GM18951 (cell line): ENCODE data around the gene RSF1.

Experiments
- POLR2A ChIP-seq: IDR thresholded peaks from 4 replicates; pipeline ENCODE4 v1.6.1; 2011; ENCODE audit warnings: mild to moderate bottlenecking; ENCODE audit not compliant: insufficient read length, insufficient read depth; ENCODE audit errors: extremely low read depth
- in situ Hi-C: fragments of 300-500 bp; cut with MboI; formaldehyde crosslinking; loops from one replicate; pipeline ENCODE4 v1.12.0; 2022; ENCODE audit warnings: low sequenced_read_pairs, mixed read lengths, inconsistent platforms; ENCODE audit not compliant: unreplicated experiment

RSF1 gene

DNA sequence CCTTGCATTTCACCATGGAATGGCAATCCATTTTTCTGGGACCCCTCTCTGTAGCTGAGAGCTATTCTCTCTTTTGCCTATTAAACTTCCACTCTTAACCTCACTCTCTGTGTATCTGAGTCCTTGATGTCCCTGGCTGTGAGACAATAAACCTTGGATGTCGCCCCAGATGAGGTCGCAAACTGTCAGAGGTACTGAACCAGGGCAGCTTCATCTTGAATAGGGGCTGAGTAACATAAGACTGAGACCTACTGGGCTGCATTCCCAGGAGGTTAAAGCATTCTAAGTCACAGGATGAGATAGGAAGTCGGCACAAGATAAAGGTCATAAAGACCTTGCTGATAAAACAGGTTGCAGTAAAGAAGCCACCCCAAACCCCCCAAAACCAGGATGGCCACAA, 68.0 kb downstream of the RSF1 start:
- in situ Hi-C loops, result no loop called here
- TF ChIP-seq POLR2A, result no peak

DNA sequence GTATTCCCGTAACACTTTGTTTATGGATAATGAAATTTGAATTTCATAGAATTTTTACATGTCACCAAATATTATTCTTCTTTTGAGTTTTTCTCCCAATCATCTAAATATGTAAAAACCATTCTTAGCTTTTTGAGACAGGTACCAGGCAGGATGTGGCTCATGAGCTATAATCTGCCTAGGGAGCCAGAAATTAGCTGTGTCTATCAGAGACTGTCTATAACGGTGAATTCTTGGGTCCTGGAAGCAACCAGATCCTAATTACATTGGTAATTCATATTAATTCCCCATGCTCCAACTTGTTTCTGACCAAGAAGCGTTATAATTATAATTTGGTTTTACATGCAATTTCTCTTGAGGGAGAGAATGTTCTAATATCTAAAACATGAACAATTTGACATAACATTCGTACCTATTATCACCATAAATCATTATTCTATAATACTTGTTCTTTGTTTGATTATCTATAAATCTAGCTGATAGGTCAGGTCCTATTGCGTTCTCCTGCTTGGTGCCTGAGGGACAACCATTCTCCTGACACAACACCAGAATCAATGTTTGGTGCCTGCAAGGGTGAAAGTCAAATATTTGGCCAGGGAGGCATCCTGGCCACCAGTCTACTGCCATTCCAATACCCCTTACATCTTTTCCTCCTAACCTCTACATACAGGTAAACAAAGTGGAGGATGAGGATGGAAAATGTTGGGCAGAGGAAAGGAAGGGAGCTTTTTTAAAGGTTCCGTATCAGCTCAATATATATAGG, 69.9 kb downstream of the RSF1 start:
- in situ Hi-C loops, result no loop called here

DNA sequence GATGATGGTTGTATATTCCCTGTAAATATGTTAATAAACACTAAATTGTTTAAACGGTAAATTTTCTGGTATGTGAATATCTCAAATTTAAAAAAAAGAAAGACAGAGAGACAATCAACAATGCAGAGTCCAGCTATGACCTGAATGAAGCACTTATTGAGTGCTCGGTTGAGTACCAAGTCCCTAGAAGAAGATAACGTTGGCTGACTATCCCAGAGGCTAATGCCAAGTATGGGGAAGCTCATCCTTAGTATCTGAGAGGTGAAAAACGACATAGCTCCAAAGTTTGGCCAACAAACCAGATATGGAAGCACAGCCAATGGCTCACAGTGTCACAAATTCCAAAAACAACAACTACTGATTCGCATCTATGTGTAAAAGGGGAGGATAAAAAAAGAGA, 71.3 kb downstream of the RSF1 start:
- in situ Hi-C loops, result no loop called here
- no peak for TF ChIP-seq POLR2A

More for the DNA sequence above, 69.9 kb downstream of the RSF1 start:
- TF ChIP-seq POLR2A, result no peak

GRCh38 chr11:77748266-77748665, 72.3 kb downstream of the RSF1 start:
- no peak for TF ChIP-seq POLR2A
- in situ Hi-C loops, result no loop called here

DNA sequence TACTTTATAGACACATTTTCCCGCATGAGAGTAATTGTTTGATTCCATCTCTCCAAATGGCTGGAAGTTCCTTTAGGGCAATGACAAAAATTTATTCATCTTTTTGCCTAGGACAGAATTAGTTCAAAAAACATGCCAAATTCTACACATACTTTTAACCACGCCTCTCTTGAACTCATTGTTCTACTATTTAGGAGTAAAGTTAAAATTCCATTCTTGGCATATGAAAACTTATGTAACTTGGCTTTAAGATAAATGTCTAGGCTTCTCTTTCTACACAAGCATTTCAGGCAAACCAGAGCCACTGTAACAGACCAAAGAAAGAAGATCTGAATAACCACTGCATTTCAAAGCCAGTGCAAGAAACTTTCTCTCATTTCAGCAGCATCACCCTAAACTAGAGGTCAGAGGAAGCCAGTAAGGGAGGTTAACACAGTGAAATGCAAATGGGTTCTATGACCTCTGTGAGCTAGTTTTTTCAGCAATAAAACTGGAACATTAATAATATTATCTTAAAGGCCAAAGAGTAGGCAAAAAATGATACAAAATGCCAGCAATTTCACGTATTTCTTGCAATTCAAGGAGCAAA, 73.0 kb downstream of the RSF1 start:
- no peak for TF ChIP-seq POLR2A
- in situ Hi-C loops, result no loop called here

DNA sequence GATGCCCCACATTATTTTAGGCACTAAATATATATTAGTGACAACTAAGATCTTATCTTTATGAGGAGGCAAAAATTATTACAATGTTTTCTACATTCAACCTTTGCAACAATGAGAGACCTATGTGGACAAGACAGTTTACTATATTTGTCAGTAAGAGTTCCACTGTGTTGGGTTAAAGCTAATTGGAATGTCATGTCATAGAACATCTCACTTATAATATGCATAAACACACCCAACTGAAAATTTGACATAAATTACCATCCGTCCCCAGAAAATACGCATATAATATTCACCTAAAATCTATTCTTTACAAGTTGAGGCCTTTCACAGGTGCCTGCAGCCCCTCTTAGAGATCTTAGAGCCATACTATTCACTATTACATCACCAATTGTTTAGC, 84.0 kb downstream of the RSF1 start:
- no peak for TF ChIP-seq POLR2A

GRCh38 chr11:77734890-77735289, 85.6 kb downstream of the RSF1 start:
- in situ Hi-C loops, result no loop called here
- TF ChIP-seq POLR2A, result no peak

More for the DNA sequence above, 84.0 kb downstream of the RSF1 start:
- in situ Hi-C loops, result no loop called here

DNA sequence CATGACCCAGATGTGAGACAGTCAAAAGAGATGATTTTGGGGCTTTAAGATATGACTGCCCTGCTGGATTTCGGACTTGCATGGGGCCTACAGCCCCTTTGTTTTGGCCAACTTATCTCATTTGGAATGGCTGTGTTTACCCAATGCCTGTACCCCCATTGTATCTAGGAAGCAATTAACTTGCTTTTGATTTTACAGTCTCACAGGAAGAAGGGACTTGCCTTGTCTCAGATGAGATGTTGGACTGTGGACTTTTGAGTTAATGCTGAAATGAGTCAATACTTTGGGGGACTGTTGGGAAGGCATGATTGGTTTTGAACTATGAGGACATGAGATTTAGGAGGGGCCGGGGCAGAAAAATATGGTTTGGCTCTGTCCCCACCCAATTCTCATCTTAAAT, 88.4 kb downstream of the RSF1 start:
- TF ChIP-seq POLR2A, result no peak
- in situ Hi-C loops, result no loop called here

DNA sequence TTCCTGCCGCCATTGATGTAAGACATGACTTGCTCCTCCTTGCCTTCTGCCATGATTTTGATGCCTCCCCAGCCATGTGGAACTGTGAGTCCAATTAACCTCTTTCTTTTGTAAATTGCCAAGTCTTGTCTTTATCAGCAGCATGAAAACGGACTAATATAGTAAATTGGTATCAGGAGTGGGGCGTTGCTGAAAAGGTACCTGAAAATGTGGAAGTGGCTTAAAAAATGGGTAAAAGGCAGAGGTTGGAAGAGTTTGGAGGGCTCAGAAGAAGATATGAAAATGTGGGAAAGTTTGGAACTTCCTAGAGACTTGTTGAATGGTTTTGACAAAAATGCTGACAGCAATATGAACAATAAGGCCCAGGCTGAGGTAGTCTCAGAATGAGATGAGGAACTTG, 89.7 kb downstream of the RSF1 start:
- TF ChIP-seq POLR2A, result no peak
- in situ Hi-C loops, result no loop called here

DNA sequence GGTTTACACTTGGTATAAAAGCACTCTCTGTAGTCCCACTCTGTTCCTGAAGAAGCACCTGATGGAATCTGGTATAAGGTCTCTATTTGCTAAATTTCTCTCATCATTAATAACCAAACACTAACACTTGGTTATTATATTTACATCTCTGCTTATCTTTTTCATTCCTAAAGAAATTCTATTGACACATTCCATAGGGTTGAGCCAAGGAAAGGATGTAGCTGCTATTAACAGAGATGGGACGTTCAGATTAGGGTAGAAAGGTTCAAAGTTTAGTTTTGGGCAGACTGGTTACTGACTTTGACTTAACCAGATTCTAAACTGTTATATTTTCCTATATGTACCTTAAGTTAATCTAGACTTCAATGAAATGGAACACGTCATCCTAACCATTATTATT, 91.5 kb downstream of the RSF1 start:
- in situ Hi-C loops, result no loop called here
- no peak for TF ChIP-seq POLR2A

DNA sequence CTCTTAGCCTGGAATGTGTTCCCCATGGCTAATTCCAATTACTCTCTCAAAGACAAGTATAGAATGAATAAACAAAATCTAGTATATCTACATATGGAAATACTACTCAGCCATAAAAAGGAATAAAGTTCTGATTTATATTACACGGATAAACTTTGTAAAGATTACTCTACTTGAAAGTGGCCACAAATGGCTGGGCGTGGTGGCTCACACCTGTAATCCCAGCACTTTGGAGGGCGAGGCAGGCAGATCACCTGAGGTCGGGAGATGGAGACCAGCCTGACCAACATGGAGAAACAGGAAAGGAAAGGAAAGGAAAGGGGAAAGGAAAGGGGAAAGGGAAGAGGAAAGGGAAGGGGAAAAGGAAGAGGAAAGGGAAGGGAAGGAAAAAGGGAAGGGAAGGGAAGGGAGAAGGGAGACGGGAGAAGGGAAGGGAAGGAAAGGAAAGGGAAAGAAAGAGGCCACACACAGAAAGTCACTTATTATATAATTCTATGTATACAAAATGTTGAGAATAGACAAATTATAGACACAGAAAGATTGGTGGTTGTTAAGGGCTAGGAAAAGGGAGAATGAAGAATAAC, 92.2 kb downstream of the RSF1 start:
- no peak for TF ChIP-seq POLR2A

DNA sequence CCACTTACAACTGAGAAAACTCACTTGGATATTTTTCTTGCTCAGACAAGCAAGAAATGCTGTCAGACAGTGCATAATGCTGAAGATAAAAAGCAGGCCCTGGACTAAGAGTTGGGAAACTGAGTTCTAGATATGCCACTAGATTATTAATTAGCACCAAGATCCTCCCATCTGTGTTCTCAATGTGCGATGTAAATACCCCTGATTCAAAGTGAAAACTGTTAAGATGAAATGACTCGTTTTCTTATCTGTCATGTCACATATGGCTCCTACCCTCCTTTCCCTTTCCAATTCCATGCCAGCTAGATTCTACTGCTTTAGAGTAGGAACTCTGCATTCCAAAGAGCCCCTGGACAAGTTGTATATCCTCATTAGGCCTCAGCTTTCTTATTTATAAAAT, 94.0 kb downstream of the RSF1 start:
- no peak for TF ChIP-seq POLR2A
- in situ Hi-C loops, result no loop called here

More for the DNA sequence above, 92.2 kb downstream of the RSF1 start:
- in situ Hi-C loops, result no loop called here

GRCh38 chr11:77725433-77725832, 95.1 kb downstream of the RSF1 start:
- in situ Hi-C loops, result no loop called here
- TF ChIP-seq POLR2A, result no peak

DNA sequence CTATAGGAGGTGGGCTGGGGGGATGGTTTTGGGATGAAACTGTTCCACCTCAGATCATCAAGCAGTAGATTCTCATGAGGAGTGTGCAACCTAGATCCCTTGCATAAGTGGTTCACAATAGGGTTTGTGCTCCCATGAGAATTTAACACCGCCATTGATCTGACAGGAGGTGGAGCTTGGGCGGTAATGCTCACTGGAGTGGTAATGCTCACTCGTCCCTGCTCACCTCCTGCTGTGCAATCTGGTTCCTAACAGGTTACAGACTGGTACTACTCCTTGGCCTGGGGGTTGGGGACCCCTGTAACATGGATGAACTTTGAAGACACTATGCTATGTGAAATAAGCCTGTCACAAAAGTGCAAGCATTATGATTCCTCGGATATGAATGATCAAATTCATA, 95.9 kb downstream of the RSF1 start:
- in situ Hi-C loops, result no loop called here
- TF ChIP-seq POLR2A, result no peak

DNA sequence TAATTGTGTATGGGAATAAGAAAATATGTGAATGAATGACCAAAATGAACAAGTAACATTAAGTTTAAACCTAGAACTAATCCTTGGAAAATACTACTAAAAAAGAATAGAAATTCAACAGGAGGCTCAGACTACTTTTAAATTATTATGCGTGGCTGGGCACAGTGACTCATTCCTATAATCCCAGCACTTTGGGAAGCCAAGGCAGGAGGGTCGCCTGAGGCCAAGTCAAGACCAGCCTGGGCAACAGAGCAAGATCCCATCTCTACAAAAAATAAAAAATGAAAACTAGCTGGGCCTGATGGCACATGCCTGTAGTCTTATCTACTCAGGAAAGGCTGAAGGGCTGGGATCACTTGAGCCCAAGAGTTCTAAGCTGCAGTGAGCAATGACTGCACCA, 97.5 kb downstream of the RSF1 start:
- no peak for TF ChIP-seq POLR2A

DNA sequence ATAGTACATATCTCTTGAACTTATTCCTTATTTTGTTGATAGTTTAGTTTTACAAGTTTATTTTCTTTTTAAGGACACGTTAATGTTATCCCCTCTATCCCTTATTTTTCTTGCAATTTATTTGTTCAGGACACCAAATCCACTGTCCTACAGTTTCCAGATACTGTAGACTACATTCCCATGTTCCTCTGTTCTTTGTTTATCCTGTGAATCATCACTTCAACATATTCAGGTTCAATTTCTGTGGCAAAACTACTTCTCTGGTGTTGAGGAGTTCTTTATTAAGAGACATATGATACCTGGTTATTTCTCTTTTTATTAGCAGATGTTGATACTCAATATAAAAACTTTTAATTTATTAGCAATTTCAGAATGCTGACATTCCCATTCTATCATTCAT, 110.2 kb downstream of the RSF1 start:
- in situ Hi-C loops, result no loop called here
- TF ChIP-seq POLR2A, result no peak

More for the DNA sequence above, 97.5 kb downstream of the RSF1 start:
- in situ Hi-C loops, result no loop called here
